Measurements from ENCODE around the gene ARHGEF1. TPM values are rescaled to one million over a fixed set of nuclear protein-coding genes. Genes with fewer than 3 reads are reported as not detected.

The ARHGEF1 gene
- total and polyA plus RNA-seq, 11 donors, result 22.8 to 89.2 (median 28.0) TPM

- DNase-seq (no peak), ATAC-seq (no peak)
- TF ChIP-seq POLR2A (IDR thresholded peaks at IDR 0.05) (no peak), CTCF (IDR thresholded peaks at IDR 0.05) (no peak)
- Histone ChIP-seq H3K4me1 (peaks cover 0 to 3% (median 0%) of the 10 kb centered on the region in 12 donors), H3K4me3 (no peak overlapping the region), H3K27me3 (peaks cover 45 to 96% (median 71%) of the 10 kb centered on the region in 9 donors), H3K27ac (no peak overlapping the region), H3K36me3 (no peaks in the 10 kb centered on the region), H3K9me3 (no peaks in the 10 kb centered on the region)
- WGBS, 4 donors, result 8 to 15% (median 10%) methylated on average over 22 of the region's 22 CpGs
- intact Hi-C loops (cut with DNase I), result no loop called here
These were observed 38.9 kb downstream of the ARHGEF1 start for GRCh38 chr19:41921577-41922576.

- H3K9me3 ChIP-seq, result no peaks in the 10 kb centered on the region
- peaks cover 0 to 6% (median 0%) of the 10 kb centered on the region in 12 donors for H3K4me1 ChIP-seq
- peaks cover 44 to 96% (median 72%) of the 10 kb centered on the region in 9 donors for H3K27me3 ChIP-seq
- H3K4me3 ChIP-seq, result no peak overlapping the region
- DNase-seq, result no peak
- TF ChIP-seq CTCF (IDR thresholded peaks at IDR 0.05) (no peak), POLR2A (IDR thresholded peaks at IDR 0.05) (no peak)
- ATAC-seq, result no peak
- intact Hi-C loops (cut with DNase I), result no loop called here
- no peaks in the 10 kb centered on the region for H3K36me3 ChIP-seq
- WGBS, 4 donors, result 13 to 16% (median 14%) methylated on average over 11 to 18 of the region's 18 CpGs
- H3K27ac ChIP-seq, result no peak overlapping the region
These were observed 39.6 kb downstream of the ARHGEF1 start for GRCh38 chr19:41922585-41922984.

- H3K9me3 ChIP-seq, result no peaks in the 10 kb centered on the region
- H3K27me3 ChIP-seq, result peaks cover 47 to 96% (median 75%) of the 10 kb centered on the region in 9 donors
- WGBS, 4 donors, result 25 to 36% (median 31%) methylated on average over 4 to 6 of the region's 6 CpGs
- no peak overlapping the region for H3K4me3 ChIP-seq
- H3K27ac ChIP-seq, result no peak overlapping the region
- ATAC-seq (no peak), DNase-seq (no peak)
- H3K4me1 ChIP-seq, result peaks cover 0 to 13% (median 6%) of the 10 kb centered on the region in 12 donors
- TF ChIP-seq CTCF (IDR thresholded peaks at IDR 0.05) (no peak), POLR2A (IDR thresholded peaks at IDR 0.05) (no peak)
- intact Hi-C loops (cut with DNase I), result no loop called here
- no peaks in the 10 kb centered on the region for H3K36me3 ChIP-seq
These were observed 40.2 kb downstream of the ARHGEF1 start for GRCh38 chr19:41923045-41923788.

Measured in heart left ventricle (tissue), 16 donors.